Hematopoietic multipotent progenitor cell treated with erythropoietin and hydrocortisone succinate and interleukin-3 and kit ligand, for 8 days (in vitro differentiated cells): ENCODE measurements around the gene FAXC.

ENCODE experiments used
- DNase-seq: peaks from one replicate; pipeline ENCODE4 v3.0.0-alpha.2; 2015

FAXC gene

GRCh38 chr6:99349171-99350141, at the start of gene FAXC:
FAXC (minus strand) TSS chr6:99349674; CDS start chr6:99349372, 302 bp downstream.
- no peak for DNase-seq

- no peak for DNase-seq
Observed at GRCh38 chr6:99397287-99397686, 47.8 kb upstream of the FAXC start.

- peak; percentile 69 for DNase-seq
Observed at GRCh38 chr6:99393698-99394531, 44.4 kb upstream of the FAXC start, which contains the start of gene COQ3. COQ3 (minus strand) TSS chr6:99394195; CDS start chr6:99394179, 16 bp downstream.

GRCh38 chr6:99393366-99393697, 43.9 kb upstream of the FAXC start:
- no peak for DNase-seq

DNA sequence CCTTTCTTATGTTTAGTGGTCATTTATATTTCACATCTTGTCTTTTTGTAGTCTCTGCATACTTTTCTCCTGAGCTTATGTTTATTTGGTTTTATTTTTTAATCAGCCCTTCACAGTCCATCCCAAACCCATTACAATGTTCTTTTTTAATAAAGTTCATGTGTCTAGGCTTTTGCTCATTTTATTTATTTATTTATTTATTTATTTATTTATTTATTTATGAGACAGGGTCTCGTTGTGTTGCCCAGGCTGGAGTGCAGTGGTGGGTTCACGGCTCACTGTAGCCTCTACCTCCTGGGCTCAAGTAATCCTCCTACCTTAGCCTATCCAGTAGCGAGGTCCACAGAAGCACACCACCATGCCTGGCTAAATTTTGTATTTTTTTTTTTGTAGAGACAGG, 41.4 kb upstream of the FAXC start:
- DNase-seq: no peak

GRCh38 chr6:99384507-99384906, 35.0 kb upstream of the FAXC start:
- no peak for DNase-seq

- no peak for DNase-seq
Observed at GRCh38 chr6:99378636-99379035, 29.2 kb upstream of the FAXC start.

- DNase-seq: no peak
Observed at GRCh38 chr6:99369533-99369932, 20.1 kb upstream of the FAXC start.

DNA sequence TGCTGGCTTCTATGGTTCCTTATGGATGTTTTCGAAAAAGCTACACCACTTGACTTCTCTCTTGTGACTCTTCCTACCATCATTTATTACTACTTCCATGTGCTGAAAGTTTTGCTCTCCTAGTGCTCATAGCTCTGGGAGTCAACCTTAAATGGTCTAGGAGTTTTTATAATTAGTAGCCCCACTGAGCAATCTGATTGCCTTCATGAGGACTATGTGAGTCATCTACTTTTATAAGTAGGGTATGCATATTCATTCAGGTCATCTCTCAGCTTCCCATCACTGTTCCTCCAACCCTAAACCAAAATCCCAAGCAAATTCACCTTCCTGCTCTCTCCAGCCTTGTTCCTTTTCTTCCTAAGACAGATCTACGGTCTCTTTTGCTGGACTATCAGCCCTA, 17.4 kb upstream of the FAXC start:
- DNase-seq: no peak

DNA sequence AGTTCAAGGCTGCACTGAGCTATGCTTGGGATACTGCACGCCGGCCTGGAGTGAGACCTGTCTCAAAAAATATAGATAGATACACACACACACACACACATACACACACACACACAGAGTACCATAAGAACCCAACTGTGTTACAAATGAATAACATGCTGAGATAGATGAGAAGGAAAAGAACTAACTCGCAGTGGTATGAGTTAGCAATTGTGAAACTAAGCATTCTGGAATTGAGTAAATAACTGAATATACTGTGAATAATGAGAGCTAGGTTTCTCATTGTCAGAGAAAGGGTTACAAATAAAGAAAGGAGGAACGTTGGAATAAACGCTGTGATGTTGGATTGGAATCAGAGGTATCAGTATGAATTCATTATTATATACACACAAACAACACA, 14.6 kb upstream of the FAXC start:
- DNase-seq: no peak

DNA sequence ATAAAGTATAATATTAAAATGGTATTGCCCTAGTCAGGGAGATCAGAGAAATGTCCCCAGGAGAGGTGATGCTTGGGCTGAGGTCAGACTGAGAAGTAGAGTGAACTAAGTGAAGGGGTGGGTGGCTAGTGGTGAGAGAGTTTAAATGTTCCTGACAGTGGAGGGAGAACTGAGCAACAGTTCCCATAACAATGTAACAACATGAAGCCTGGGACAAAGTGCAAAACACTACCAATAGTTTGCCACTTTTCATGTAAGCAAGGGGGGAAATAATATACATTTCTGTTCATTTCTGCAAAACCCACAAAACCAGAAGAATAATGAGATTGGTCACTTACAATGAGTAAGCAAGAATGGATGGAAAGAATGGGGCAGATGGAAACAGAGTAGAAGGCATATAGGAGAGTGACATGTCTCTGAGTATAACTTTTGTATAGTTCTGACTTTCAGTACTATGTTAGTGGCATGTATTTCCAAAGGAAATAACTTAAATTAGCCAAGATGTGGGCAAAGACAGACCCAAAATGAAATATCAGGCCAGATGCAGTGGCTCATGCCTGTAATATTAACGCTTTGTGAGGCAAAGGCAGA, 13.3 kb upstream of the FAXC start:
- DNase-seq: no peak

DNA sequence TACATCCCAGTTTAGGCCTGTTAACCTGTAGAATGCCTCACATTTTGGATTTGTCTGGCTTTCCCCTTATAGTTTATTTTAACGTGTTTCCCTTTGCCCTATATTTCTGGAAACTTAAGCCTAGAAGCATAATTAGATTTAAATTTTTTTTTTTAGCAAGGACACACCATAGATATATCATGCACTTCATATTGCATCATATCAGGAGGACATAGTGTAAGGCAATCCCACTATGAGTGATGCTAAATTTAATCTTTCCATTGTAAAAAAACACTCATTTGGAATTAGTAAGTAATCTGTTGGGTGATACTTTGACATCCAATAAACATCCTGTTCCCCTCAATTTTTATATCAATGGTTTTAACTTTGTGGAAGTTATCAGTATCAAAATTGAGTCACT, 10.3 kb upstream of the FAXC start:
- DNase-seq: no peak

GRCh38 chr6:99356641-99357040, 7.2 kb upstream of the FAXC start:
- no peak for DNase-seq

GRCh38 chr6:99354983-99355382, 5.5 kb upstream of the FAXC start:
- DNase-seq: no peak

- no peak for DNase-seq
Observed at GRCh38 chr6:99353126-99353525, 3.7 kb upstream of the FAXC start.

DNA sequence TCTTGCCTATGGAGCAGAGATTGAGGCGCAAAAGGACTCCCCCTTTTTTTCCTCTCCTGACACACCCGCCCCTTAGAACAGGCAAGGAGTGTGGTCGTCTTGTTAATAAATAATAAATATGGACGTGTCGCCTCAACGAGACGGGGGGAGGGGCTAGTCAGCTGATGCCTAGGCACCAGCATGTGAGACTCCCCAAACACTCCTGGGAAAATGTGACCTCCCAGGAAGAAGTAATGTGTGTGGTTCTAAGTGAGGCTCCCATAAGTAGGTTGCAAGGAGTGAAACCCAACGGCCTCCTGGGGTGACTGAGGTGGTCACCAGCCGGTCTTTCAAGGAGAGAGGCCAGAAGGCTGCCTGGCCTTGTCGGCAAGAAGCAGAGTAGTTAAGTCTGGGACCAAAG, 1.1 kb upstream of the FAXC start:
- no peak for DNase-seq

DNA sequence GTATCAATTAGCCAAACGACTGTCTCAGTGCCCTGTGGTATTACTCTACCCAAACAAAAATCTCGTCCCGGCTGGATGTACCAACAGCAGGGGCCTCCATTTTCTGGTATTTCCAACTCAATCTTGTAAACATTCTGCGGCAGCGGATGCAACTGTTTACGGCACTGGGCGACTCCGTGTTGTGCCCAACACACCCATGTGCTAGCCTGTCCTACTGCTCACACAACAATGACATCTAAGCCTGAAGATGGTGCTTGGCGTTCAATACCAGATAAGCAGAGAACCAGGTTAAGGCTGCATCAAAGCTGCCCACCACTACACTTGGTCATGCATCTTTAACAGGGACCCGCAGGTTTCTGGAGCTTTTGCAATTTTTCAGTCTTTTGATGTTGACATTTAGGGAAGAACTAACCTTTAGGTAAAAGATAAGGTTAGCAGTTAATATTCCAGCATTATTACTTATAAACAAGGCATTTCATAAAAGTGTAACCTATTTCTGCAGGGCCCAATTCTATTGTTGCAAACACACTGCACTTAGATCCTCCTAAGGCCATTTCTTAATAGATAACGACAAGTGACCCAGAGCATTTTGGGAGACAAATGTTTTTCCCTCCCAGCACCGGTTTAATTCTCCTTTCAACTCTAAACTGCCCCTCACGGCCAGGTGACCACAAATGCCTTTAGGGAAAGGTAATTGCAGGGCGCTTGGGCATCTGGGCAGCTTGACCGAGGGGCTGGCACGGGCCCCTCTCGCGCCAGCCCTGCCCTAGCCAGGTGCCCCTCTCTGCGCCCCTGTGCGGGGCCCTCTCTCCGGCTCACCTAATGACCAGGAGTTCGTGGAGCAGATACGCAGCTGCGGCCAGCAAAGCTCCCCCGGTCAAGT, 945 bp downstream of the FAXC start:
- no peak for DNase-seq

GRCh38 chr6:99347804-99348203, 1.7 kb downstream of the FAXC start:
- no peak for DNase-seq

GRCh38 chr6:99346595-99346994, 2.9 kb downstream of the FAXC start:
- no peak for DNase-seq

DNA sequence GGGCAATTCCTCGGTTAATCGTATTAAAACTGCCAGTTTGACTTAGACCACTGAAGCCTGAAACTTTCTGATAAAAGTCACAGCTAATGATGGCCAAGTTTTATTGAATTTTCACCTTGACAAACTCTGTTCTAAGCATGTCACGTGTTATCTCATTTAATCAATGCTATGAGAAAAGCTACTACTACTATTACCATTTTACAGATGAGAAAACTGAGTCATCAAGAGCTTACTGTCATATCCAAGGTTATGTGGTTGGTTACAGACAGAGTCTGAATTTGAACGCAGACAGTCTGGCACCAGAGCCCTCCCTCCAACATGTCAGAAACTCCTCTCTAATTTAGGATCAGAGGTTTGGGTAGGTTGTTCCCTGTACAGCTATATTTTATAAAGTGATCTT, 4.3 kb downstream of the FAXC start:
- no peak for DNase-seq

DNA sequence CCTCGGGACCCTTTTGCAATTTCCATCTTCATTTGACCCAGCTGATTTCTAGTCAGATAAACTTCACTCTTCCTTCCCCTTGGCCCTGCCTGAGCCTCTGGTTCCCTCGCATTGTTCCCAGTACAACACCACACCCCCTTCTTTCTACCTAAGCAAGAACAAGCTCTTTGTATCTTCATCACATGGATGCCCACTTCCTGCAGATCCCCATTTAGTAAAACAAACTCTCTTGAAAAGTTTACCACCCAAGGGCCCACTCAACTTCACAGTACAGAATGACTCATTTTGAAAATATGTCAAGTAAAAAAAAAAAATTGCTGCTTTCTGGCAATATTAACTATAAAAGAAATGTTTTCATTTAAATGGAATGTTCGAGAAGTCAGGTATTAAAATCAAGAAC, 5.2 kb downstream of the FAXC start:
- DNase-seq: no peak

GRCh38 chr6:99341862-99342455, 7.5 kb downstream of the FAXC start:
- no peak for DNase-seq
